Ovary (tissue), 3 donors: ENCODE measurements around the gene ABHD17A.

Experiments used
- EP300 ChIP-seq: sonication (generic); formaldehyde crosslinking; IDR thresholded peaks from one replicate; pipeline ENCODE4 v1.6.1; 2017; ENCODE audit warnings: antibody characterized with exemption
- POLR2A ChIP-seq: fragments of 450-650 bp; IDR thresholded peaks from one replicate; pipeline ENCODE4 v1.6.1; 2017; ENCODE audit warnings: antibody characterized with exemption, mild to moderate bottlenecking, moderate library complexity
- TF ChIP-seq, protein P1 (sequence below), 3 donors: fragments of 450-650 bp in 2 of 3; fragments of 200-600 bp in 1 of 3; IDR thresholded peaks; one replicate each; pipeline versions ENCODE4 v1.5.1 to v1.8.0; 2016 to 2022; ENCODE audit warnings: antibody characterized with exemption in 3 of 3, mild to moderate bottlenecking in 1 of 3
- donor health status: DM: no; HTN: no; CAD: no.

DNA sequence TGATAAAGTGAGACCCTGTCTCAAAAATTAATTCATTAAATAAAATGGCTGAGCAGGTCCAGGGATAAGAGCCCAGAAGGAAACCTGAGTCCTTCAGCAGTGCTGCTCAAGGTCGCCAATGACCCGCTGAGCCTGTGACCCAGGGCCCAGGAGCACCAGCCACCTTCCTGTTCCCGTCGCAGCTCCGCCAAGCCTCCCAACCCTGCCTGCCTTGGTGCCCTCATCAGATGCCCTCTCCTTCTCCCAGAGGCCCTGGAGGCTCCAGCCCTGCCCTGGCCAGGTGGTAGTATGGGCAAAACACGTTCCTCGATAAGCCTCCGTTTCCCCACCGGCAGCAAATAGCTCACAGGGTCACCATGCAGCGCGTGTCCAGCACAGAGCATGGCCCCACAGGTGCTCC is 39.7 kb downstream of the ABHD17A start:
- TF ChIP-seq, protein P1, sequence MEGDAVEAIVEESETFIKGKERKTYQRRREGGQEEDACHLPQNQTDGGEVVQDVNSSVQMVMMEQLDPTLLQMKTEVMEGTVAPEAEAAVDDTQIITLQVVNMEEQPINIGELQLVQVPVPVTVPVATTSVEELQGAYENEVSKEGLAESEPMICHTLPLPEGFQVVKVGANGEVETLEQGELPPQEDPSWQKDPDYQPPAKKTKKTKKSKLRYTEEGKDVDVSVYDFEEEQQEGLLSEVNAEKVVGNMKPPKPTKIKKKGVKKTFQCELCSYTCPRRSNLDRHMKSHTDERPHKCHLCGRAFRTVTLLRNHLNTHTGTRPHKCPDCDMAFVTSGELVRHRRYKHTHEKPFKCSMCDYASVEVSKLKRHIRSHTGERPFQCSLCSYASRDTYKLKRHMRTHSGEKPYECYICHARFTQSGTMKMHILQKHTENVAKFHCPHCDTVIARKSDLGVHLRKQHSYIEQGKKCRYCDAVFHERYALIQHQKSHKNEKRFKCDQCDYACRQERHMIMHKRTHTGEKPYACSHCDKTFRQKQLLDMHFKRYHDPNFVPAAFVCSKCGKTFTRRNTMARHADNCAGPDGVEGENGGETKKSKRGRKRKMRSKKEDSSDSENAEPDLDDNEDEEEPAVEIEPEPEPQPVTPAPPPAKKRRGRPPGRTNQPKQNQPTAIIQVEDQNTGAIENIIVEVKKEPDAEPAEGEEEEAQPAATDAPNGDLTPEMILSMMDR (IDR thresholded peaks at IDR 0.05) = no peak
- no peak for TF ChIP-seq POLR2A
- no peak for TF ChIP-seq EP300
